Activated T-helper 1 cell treated with Interleukin-2 at 50 U/mL for 16 hours (primary cell): ENCODE measurements around the gene HSPB6.
"Not testable (repeated sequence)": the region's sequence is repeated elsewhere in the genome, so short reads cannot be mapped to it uniquely, and the experiment has no call there.

Experiments used
- DNase-seq: peaks from one replicate; pipeline ENCODE4 v3.0.0-alpha.2; 2020; ENCODE audit warnings: low read depth

Gene HSPB6

GRCh38 chr19:35756377-35757230, at the start of gene HSPB6:
Gene HSPB6, minus strand, starts transcription at chr19:35757029. Its CDS starts 21 bp downstream, at chr19:35757008.
- DNase-seq = no peak

- no peak for DNase-seq
Observed at GRCh38 chr19:35806597-35806996, 49.8 kb upstream of the HSPB6 start.

GRCh38 chr19:35805526-35806102, 48.8 kb upstream of the HSPB6 start:
- no peak for DNase-seq

GRCh38 chr19:35801828-35802227, 45.0 kb upstream of the HSPB6 start:
- DNase-seq = no peak

DNA sequence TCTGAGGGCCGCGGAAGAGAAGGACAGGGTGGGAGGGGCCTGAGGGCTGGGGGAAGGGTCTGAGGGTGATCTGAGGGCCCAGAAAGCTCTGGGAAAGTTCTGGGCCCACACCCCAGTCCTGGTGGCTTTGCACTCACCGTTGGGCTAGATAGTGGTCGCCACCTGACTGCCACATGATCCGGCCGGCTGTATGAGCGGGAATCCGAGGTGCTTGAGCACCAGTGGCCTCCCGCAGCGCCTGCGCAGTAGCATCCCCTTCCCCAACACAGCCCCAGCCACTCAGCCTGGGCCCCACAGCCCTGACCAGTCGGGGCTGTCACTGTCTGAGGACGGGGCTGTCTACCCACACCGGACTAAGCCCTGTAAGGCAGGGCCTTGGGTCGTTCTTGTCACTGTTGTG, 40.8 kb upstream of the HSPB6 start:
- no peak for DNase-seq

- no peak for DNase-seq
Observed at GRCh38 chr19:35796645-35797542, 40.1 kb upstream of the HSPB6 start.

GRCh38 chr19:35795564-35795963, 38.7 kb upstream of the HSPB6 start:
- not testable (repeated sequence) for DNase-seq

DNA sequence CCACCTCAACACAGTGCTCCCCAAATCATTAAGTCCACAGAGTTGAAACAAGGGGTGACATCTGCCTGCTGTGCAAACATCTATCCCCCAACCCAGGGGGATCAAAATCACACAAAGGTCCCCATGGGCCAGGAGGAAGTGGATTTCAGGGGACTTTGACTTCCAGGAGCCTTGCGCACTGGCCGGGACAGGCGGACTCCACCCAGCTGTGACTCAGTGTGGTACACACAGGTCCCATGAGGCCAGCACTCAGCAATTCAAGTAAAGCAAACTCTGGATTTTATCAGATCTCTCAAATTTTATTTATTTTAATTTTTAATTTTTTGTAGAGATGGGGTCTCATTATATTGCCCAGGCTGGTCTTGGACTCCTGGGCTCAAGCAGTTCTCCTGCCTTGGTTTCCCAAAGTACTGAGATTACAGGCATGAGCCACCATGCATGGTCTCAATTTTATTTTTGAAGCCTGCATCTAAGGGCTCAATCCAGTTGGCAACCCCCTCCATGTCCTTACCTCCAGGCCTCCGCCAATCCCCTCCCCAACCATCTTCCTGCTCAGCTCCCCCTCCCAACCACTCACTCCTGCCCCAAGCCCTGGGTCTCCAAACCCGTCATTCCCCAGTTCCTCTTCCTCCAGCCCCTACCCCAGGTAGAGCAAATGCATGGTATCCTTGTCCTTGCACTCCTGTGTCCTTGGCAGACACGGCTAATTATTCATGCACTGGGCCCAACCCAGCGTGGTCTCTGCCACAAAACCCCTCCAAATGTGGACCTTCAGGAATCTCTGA, 36.7 kb upstream of the HSPB6 start:
- no peak for DNase-seq

DNA sequence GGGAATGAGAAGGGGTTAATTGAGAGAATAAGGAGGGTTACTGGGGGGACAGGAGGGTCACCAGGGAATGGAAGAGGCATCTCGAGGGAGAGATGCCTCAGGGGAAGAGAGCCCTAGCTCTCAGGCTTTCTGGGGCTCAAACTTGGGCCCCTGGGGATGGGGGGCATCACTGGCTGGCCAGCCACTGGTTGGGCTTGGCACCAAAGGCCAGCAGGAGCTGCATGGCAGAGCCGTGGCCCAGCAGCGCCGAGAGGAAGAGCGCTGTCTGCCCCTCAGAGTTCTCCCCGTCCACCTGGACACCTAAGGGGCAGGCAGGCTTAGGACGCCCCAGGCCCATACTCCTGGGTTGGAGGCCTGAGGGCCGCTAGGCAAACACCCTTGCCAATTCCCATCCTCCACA, 36.1 kb upstream of the HSPB6 start:
- DNase-seq = no peak

DNA sequence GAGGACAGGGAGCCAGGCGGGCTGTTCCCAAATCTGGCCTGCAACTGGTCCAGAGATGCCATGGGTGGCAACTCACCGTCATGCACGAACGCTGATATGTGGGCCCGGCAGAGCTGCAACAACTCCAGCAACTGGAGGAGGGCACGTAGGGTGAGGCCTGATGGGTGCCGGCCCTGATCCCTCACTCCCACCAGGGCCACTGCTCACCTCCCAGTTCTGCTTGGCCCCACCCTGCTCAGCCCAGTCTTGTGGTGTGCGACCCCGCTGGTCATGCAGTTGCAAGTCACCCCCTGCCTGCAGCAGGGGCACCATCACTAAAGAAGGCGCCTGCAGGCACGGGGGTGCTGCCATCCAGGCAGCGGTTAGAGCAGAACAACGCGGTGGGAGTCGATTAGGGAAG, 35.5 kb upstream of the HSPB6 start:
- no peak for DNase-seq

GRCh38 chr19:35791814-35792279, 35.0 kb upstream of the HSPB6 start:
- no peak for DNase-seq

DNA sequence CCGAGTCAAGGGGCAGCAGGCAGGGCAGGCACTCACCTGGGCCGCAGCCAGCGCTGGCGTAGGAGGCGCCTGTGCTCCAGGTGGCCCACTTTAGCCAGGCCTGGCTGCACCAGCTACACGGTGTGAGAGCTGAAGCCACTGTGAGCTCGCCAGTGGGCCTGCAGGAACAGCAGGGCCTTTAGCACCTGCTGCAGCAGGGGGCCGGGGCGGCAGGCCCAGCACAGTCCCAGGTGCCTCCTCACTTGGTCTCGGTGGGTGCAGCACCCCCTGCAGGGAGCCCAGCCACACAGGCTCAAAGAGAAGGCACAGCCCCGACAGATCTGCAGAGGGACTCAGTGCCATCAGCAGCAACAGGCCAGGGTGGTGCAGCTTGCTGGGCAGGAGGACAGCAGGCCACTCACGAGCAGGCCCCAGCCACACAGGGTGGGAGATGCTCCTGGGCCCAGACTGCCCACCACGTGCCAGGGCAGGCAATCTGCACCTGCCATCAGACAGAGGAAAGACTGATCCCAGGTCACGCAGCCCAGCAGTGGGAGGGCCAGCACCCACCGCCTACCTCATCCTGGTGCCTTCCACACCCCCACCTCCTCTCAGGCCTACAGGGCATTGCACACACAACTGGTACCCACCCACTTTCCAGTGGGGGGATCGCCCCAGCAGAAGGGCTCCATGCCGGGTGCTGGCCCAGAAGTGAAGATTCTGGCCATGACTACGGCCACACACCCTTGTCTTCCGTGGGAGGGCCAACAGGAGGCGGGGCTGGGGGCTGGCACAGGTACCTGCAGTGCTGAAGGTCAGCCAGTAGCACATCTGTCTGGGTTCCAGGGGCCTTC, 34.4 kb upstream of the HSPB6 start:
- no peak for DNase-seq

GRCh38 chr19:35789978-35790944, 33.4 kb upstream of the HSPB6 start:
- DNase-seq = no peak

GRCh38 chr19:35789195-35789977, 32.6 kb upstream of the HSPB6 start:
- no peak for DNase-seq

DNA sequence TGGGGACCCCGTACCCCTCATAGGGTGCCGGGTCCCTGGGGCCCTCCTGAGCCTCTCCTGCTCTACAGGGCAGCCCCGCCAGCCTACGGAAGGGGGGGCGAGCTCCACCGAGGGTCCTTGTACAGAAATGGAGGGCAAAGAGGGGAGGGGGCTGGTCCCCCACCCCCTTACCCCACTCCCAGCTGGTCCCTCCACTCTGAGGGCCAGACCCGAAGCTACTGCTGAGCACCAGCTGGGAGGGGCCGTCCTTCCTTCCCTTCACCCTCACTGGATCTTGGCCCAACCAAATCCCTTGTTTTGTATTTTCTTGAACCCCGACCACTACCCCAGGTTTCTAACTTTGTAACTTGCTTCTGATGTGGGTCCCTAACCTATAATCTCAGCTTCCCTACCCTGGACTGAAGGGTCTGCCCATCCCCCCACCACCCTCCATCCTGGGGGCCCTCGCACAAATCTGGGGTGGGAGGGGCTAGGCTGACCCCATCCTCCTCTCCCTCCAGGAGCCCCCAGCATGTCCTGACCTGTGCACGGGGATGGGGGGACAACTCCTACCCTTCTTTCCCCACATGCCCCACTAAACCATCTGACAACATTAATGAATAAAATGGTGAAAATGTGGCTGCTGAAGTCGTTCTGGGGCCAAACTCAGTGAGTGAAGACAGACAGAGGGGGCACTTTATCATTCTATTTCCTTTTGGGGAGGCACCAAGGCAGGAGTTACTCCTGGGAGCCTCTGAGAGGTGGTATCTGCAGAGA, 31.6 kb upstream of the HSPB6 start:
- DNase-seq = no peak

DNA sequence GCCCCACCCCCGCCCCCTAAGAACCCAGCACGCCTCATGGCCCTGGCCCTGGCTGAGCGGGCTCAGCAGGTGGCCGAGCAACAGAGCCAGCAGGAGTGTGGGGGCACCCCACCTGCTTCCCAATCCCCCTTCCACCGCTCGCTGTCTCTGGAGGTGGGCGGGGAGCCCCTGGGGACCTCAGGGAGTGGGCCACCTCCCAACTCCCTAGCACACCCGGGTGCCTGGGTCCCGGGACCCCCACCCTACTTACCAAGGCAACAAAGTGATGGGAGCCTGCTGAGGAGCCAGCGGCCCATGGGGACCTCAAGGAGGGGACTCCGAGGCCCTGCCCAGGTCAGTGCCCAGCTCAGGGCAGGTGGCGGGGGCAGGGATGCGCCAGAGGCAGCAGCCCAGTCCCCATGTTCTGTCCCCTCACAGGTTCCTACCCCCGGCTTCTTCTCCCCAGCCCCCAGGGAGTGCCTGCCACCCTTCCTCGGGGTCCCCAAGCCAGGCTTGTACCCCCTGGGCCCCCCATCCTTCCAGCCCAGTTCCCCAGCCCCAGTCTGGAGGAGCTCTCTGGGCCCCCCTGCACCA, 30.5 kb upstream of the HSPB6 start:
- no peak for DNase-seq

DNA sequence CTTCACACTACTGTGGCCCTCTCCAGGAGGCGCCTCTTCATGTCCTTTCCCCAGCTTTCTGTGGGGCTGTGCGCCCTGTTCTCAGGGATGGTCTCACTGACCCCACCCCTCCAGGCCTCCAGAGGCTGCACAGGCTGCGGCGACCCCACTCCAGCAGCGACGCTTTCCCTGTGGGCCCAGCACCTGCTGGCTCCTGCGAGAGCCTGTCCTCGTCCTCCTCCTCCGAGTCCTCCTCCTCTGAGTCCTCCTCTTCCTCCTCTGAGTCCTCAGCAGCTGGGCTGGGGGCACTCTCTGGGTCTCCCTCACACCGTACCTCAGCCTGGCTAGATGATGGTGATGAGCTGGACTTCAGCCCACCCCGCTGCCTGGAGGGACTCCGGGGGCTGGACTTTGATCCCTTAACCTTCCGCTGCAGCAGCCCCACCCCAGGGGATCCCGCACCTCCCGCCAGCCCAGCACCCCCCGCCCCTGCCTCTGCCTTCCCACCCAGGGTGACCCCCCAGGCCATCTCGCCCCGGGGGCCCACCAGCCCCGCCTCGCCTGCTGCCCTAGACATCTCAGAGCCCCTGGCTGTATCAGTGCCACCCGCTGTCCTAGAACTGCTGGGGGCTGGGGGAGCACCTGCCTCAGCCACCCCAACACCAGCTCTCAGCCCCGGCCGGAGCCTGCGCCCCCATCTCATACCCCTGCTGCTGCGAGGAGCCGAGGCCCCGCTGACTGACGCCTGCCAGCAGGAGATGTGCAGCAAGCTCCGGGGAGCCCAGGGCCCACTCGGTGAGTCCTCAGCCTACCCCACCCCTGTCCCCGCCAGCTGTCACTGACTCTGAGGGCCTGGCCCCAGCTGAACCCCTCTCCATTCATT, 29.7 kb upstream of the HSPB6 start:
- DNase-seq = no peak
